GM19397 (cell line): Measurements from ENCODE around the gene SCN2A.
"Not testable (repeated sequence)": the region's sequence is repeated elsewhere in the genome, so short reads cannot be mapped to it uniquely, and the experiment has no call there.

ENCODE experiments used
- ATAC-seq: cut with Tn5 transposase; IDR thresholded peaks from one replicate; pipeline ENCODE4 v1.9.1; 2021; ENCODE audit warnings: mild to moderate bottlenecking, moderate library complexity; ENCODE audit not compliant: unreplicated experiment

The SCN2A gene

DNA sequence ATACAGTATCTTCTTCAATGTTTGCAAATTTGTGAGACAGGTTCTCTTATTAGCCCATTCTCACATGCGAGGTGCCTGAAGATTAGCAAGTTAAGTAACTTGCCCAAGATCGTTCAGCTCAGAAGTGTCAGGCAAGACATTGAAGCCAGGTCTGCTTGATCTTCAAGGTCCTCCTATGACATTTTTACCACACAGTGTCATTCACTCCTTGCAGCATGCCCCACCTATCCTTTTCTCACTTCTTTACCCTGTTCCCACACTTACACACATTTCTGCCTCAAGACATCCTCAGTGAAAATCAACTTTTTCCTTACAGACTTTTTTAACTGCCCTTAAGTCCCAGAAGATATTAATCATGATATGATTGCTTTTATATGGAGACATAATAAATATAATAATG, 73.8 kb downstream of the SCN2A start:
- ATAC-seq: no peak

DNA sequence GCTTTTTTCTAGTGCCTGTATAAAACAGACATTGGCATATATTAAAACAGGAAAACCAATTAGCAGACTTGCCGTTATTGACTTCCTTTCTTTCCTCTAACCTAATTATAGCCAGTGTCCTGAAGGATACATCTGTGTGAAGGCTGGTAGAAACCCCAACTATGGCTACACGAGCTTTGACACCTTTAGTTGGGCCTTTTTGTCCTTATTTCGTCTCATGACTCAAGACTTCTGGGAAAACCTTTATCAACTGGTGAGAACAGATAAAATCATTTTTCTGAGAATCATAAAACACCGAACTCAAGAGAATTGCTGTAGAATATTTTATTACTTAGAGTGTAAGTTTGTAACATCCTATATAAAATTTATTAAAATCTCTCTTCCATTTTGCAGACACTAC, 74.3 kb downstream of the SCN2A start:
- ATAC-seq: no peak

DNA sequence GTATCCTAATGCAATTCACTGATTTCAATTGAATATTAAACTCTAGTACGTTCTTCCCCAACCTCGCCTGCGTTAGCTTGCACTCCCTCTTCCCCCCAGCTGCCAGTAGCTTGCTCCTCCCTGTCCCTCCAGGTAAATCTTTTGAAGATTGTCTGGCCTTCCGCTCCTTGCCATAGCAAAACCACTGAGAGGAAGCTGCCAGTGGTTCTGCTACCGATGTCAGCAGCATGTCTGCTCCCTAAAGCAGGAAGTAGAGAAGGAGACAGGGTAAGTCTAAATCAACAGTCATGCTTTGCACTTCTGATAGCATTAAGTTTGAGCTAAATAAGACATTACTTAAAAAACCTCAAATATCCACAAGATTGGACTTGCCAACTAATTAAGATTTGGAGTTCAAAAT, 89.1 kb downstream of the SCN2A start:
- no peak for ATAC-seq

DNA sequence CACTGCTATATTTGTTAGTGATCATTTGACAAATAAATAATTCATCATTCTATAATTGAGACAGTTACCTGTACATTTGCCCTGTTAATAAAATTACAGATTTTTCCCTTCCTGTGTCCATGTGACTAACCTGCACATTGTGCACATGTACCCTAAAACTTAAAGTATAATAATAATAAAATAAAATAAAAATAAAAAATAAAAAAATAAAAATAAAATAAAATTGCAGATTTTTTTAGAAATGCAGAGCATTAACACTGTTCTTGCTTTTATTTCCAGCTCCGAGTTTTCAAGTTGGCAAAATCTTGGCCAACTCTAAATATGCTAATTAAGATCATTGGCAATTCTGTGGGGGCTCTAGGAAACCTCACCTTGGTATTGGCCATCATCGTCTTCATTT, 105.1 kb downstream of the SCN2A start:
- ATAC-seq: not testable (repeated sequence)

DNA sequence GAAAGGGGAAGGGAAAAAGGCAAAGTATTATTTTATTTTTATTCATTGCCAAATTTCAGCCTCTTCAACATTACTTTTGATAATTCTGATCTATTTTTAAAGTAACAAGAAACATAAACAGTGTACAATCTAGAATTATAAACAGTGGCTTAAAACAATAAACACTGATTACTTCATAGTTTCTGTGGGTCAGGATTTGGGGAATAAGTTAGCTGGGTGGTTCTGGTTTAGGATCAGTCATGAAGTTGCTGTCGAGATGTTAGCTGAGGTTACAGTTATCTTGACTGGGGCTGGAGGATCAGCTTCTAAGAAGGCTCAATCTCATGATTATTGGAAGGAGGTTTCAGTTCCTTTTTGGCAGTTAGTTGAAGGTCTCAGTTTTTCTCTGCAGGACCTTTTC, 109.2 kb downstream of the SCN2A start:
- no peak for ATAC-seq

DNA sequence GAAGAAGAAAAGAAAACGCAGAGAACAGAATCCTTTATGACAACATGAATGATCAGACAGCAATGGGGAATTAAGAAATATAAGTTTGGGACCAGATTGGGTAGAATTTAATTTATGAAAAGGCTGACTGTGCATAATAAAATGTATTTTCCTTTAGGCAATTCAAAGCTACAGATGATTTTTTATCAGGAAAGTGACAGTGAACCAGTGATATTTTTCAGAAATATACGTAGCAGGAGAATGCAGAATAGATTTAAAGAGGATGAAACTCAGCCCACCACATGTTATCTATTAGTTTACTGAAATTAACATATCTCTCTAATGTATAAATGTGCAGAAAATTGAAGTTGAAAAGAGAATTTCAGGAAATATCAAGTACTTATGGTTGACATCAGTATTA, 110.0 kb downstream of the SCN2A start:
- no peak for ATAC-seq

DNA sequence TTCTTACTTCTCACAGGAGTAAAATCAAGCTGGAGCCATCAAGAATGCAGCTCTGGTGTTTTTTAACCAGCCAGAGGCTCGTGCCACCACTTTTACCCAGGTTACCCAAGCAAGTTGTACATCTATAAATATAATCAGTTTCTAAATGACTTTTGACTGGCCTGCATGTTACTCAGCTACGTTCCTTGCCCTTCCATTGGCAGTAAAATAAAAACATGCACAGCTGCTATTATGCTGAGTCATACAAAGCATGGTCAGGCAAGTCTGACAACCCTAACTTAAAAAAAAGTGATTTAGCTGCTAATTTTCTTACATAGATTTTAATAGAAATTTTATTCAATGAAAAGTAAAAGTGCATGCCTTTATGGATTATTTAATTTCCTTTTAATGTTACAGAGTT, 118.5 kb downstream of the SCN2A start:
- no peak for ATAC-seq

DNA sequence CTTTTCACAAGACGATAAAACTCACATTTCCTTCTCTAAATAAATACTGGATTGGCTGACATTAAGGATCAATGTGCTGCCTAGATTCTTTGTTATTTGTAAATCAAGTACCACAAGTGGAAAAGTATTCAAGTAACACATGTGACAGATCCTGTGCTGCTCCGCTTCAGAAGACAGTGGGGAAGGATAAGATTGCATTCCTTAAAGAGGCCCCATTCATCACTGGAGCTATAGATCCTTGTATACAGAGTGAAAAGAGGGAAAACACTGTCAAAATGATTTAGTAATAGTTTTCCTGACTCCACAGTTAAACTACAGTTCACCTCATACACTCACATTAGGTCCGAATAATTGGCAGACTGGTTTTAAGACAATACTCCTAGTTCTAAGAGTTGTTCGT, 122.3 kb downstream of the SCN2A start:
- ATAC-seq: no peak

DNA sequence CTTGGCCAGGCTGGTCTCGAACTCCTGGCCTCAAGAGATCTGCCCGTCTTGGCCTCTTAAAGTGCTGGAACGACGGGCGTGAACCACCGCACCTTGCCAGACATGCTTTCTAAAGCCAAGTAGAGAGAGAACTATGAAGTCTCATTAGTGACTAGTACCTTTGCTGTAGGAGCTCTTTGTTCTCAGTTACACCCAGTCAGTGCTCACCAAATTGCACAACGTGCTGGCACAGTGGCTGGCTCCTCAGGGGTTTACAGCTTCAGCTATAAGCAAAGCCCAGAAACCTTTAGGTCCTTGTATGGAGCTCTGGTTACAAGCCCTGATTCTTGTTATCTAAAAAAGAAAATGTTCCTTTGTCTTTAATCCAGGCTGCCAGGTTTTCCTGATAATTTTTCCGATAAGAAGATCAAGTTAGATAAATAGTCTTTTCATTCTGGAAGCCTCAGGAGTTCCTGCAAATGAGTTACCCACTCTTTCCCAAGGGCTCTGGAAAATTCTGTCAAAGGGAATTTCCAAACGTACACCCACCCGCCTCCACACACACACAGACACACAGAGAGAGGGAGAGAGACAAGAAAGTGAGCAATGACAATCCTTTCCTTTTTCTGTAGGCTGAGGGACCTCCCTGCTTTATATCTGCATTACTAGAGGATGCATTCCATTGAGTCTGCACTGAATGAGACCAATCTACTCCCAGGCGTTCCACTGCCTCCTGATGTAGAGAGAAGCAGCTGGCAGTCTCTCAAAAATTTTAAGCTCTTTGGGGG, 130.1 kb downstream of the SCN2A start:
- no peak for ATAC-seq

DNA sequence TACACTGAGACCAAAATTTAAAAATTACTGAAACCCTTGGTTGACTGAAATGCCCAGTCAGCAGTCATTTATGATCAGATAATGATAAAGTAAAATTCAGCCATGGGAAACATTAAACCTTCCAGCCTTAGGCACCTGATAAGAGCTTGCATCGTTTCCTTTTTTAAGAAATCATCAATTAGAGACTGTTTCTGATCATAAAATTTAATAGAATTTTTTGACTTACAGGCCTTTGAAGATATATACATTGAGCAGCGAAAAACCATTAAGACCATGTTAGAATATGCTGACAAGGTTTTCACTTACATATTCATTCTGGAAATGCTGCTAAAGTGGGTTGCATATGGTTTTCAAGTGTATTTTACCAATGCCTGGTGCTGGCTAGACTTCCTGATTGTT, 130.7 kb downstream of the SCN2A start:
- no peak for ATAC-seq

DNA sequence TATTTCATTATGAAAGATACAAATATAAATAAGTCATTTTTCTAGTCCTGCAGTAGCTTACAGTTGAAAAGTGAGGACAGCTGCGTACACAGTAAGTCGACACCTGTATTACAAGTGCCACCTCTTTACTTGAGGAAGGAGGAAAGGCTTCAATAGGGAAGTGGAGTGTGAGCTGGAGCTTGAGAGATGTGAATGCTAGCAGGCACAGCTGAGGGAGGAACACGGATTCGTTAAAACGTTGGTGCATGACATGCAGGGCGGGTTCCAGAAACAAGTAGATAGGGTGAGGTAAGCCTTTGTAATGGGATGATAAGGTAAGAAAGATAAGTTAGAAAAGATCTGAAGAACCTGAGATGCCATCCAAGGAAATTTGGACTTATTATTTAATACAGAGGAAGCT, 132.1 kb downstream of the SCN2A start:
- no peak for ATAC-seq

DNA sequence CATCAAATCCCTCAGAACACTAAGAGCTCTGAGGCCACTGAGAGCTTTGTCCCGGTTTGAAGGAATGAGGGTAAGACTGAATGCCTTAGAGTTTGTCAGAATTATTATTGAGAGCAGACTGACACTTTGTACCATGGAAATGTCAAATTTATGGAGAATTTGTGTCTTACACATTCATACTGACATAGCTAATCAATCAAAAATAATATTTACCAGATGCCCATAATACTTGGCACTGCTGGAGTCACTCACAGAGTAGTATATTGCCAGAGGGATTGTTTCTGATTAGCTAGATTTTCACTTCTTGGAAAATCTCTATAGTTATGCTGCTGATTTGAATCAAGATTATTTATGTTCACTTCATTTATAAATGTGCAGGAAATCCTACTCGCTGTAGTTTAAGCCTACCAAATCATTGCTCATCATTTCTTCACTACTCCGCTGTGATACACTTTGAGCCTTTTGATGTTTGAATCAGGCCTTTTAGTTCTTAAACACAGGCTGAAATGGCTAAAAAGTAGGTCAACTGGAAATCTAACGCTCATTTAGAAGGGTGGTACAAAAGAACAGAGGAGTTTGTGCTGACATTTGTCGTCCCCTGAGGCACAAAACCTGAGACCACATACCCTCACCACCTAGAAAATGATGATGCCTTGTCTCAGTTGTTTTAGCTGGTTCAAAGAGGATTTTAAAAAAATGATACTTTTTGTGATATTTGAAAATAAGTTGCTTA, 134.2 kb downstream of the SCN2A start:
- ATAC-seq: no peak

DNA sequence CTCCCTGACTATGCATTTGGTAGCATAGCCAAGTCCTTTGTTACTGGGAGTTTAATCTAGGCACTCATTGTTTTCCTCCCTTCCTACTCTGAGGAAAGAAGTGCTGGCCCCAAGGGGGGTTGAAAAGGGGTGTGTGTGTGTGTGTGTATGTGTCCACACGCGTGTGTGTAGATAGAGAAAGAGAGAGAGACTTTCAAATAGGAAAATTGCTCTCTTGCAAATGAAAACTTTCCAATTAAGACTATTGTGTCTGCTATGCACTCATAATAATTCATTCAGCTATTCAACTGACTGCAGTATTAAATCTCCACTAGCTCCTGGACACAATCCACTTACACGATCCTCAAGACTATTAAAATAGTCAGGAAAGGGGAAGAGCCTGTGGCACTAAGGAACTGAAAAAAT, 137.4 kb downstream of the SCN2A start:
- no peak for ATAC-seq

DNA sequence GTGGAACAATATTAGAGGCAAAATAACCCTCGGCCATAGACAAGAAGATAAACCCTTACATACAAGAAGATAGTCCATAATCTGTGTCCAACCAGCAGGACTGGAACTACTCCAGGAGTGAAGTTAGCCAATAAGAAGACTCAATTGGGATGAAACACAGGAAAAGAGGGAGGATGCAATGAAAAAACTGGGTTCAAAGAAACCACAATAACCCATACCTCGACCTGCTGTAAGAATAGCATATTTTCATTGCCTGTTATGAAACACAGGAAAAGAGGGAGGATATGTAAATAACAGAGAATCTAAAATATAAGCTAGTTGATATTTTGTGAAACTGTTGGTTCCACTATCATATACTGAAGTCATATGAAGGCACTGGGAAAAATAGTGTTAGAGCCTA, 143.1 kb downstream of the SCN2A start:
- no peak for ATAC-seq

DNA sequence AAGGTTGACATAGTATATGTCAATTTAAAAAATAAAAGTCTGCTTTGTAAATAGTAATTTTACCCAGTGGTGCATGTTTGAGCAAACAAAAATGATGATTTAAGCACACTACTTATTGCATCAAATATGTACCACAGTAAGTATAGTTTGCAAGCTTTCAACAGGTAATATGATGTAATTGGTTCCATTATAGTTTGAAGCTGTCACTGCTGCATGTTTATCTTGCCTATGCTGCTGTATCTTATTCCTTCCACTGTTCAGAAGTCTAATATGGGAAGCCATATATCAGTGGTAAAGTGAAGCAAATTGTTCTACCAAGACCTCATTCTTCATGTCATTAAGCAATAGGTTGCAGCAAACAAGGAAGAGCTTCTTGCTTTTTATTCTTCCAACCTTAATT, 151.7 kb downstream of the SCN2A start:
- no peak for ATAC-seq

DNA sequence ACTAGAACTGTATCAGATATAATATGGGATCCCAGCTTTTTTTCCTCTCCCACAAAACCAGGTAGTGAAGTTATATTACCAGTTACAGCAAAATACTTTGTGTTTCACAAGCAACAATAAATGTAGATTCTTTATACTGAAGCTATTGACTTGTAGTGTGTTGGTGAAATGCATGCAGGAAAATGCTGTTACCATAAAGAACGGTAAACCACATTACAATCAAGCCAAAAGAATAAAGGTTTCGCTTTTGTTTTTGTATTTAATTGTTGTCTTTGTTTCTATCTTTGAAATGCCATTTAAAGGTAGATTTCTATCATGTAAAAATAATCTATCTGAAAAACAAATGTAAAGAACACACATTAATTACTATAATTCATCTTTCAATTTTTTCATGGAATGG, 152.6 kb downstream of the SCN2A start:
- no peak for ATAC-seq

DNA sequence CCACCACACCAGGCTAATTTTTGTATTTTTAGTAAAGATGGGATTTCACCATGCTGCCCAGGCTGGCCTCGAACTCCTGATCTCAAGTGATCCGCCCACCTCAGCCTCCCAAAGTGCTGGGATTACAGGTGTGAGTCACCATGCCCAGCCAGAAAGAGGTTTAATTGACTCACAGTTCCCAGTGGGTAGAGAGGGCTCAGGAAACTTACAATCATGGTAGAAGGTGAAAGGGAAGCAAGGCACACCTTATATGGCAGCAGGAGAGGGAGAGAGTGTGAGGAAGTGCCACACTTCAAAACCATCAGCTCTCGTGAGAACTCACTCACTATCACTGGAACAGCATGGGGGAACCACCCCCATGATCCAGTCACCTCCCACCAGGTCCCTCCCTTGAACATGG, 159.4 kb downstream of the SCN2A start:
- ATAC-seq: not testable (repeated sequence)

DNA sequence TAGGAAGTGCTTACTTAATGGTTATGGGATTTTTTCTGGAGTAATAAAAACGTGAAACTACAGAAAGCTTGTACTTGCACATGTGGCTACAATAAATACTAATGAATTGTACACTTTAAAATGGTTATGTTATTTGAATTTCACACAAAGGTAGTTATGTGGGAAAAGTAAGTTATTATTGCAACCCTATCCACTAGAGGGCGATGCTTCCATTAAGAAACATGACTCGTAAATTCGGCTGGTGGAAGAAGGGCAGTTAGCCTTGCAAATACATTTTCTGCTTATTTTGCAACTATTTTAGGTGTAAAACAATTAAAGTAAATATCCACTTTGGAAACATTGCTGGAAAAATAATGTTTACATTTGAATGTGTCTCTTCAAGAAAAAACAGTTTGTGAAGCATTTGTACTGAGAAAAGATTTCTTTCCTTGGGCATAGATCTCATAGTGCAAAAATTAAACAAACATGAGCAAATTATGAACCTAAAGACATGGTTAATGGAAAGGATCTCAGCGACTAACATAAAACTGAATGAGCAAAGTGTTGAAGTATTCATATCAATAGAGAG, 162.2 kb downstream of the SCN2A start:
- no peak for ATAC-seq

DNA sequence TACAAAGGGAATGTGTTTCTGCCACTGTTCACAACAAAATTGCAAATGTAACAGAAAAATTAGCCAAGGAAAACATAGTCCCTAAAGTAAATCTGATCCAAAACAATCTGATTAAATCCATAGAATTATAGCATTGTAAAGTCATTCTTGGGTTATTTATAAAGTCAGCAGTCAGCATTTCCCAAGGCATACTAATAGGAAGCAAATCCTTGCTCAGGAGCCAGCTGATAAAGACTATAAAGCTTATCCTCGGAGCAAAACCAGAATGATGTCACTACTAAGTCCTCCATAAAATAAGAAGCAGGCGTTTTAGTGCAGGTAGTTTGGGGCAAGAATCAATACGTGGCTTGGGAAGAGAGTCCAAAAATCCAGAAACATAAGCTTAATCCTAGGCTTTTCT, 162.9 kb downstream of the SCN2A start:
- ATAC-seq: no peak

DNA sequence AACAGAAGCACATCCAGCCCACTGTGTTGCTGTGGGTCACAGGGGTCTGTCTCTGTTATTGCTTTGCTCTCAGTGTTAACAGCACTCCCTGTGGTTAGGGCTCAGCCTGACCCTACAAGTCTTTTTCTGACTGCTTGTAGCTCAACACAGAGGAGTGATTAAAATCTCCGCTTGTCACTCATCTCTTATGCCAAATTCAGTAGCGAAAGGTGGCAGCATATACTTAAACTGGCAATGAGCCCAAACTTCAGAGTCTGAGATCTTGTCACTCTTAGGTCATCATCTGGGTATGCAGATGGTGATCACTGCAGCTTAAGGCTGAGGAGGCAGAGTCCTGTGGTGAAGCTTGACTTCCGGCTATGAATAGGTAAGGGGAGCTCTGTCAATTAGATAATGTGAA, 167.0 kb downstream of the SCN2A start:
- ATAC-seq: no peak

DNA sequence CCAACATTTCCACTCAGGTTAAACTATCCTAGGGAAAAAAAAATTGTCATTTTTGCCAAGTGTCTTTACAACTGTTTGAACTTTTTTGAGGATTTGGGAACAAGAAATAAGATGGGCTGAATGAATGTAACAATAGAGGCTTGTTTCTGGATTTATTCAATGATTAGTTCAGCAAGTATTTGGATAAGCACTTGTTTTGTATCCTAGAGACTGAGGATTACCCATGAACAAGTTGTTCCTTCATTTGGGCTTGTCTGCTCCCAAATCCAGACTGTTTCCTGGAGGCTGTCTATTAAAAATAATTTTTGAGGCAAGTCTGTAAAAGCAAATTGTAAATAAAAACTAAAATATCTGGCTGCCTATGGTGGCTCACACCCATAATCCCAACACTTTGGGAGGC, 168.3 kb downstream of the SCN2A start:
- no peak for ATAC-seq

DNA sequence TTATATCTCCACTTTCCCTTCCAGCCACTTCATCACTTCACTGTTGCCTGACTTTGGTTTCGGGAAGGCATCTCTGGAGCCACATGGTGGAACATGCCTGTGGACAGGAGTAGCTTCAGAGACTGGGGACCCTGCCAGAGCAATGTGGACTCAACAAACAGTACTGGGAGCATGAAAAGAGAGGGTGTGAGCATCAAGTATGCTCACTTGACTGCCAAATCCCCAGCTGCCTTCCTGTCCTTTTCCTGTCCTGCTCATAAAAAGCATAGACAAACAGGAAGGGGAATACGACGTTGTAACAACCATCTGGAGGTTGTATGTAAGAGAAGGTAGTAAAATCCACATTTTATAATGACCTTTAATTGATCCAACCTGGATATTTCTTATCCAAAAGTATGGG, 169.0 kb downstream of the SCN2A start:
- ATAC-seq: no peak
